IMR-90 (cell line): ENCODE measurements around the gene FOXP1. TPM values are rescaled to one million over a fixed set of nuclear protein-coding genes. Genes with fewer than 3 reads are reported as not detected.

ENCODE experiments used
- ATAC-seq: fragments of 200-7000 bp; cut with Tn5 transposase; 2 replicates; pipeline ENCODE4 v1.9.1; 2020; ENCODE audit warnings: low read depth, mild to moderate bottlenecking, moderate library complexity
- BruUV-seq: library from RNA; stranded (reverse); fragments of 400-500 nt; replicated peaks from 2 replicates; lab custom pipeline; 2021; lab: Mats Ljungman, UMichigan
- CTCF ChIA-PET: fragments of 300-600 bp; formaldehyde crosslinking; extraction: SDS; loops from one replicate; lab custom pipeline; 2021; ENCODE audit warnings: antibody characterized with exemption; lab: Yijun Ruan, JAX
- POLR2A ChIA-PET: fragments of 300-600 bp; sonication (Branson Sonifier 250); formaldehyde crosslinking; loops from one replicate; lab custom pipeline; 2022; ENCODE audit warnings: antibody characterized with exemption; ENCODE audit not compliant: unreplicated experiment; lab: Charles Lee
- DNase-seq: peaks from one replicate; pipeline ENCODE4 v3.0.0; 2013
- H2AFZ ChIP-seq: replicated peaks from 2 replicates; pipeline ENCODE3; 2013; ENCODE audit warnings: low read length, mild to moderate bottlenecking; ENCODE audit not compliant: poor library complexity
- H2AK5ac ChIP-seq: 2 replicates; pipeline ENCODE4 v1.6.1; 2013; ENCODE audit warnings: low read depth, low read length, inconsistent platforms
- H2AK9ac ChIP-seq: replicated peaks from 2 replicates; pipeline ENCODE3; 2013; ENCODE audit warnings: mild to moderate bottlenecking, low read depth, low read length, moderate library complexity; ENCODE audit not compliant: poor library complexity
- H2BK120ac ChIP-seq: 2 replicates; pipeline ENCODE4 v1.6.1; 2013; ENCODE audit warnings: low read depth, low read length, inconsistent platforms
- H2BK15ac ChIP-seq: 3 replicates; pipeline ENCODE4 v1.6.1; 2013; ENCODE audit warnings: low read depth, low read length, inconsistent platforms
- H2BK20ac ChIP-seq: 2 replicates; pipeline ENCODE4 v1.6.1; 2013; ENCODE audit warnings: low read depth, mild to moderate bottlenecking, inconsistent platforms, low read length, moderate library complexity
- H2BK5ac ChIP-seq: 2 replicates; pipeline ENCODE4 v1.6.1; 2013; ENCODE audit warnings: mild to moderate bottlenecking, low read depth, low read length, inconsistent platforms; ENCODE audit not compliant: poor library complexity, severe bottlenecking
- H3K14ac ChIP-seq: replicated peaks from 2 replicates; pipeline ENCODE4 v1.6.1; 2013; ENCODE audit warnings: low read depth, low read length, inconsistent platforms
- H3K18ac ChIP-seq: 2 replicates; pipeline ENCODE4 v1.6.1; 2013; ENCODE audit warnings: low read depth, low read length, control low read depth
- H3K23ac ChIP-seq: 2 replicates; pipeline ENCODE4 v1.6.1; 2013; ENCODE audit warnings: low read depth, low read length, inconsistent platforms
- H3K27ac ChIP-seq: 2 replicates; pipeline ENCODE4 v1.5.1; 2013; ENCODE audit warnings: mild to moderate bottlenecking, control low read depth, low read length; ENCODE audit not compliant: insufficient read depth
- H3K27me3 ChIP-seq: 2 replicates; pipeline ENCODE4 v1.6.1; 2013; ENCODE audit warnings: low read length; ENCODE audit not compliant: control insufficient read depth, insufficient read depth
- H3K36me3 ChIP-seq: 2 replicates; pipeline ENCODE4 v1.6.1; 2013; ENCODE audit warnings: low read length, mixed read lengths; ENCODE audit not compliant: control insufficient read depth, insufficient read depth
- H3K4ac ChIP-seq: 2 replicates; pipeline ENCODE4 v1.6.1; 2013; ENCODE audit warnings: low read depth, low read length, inconsistent platforms
- H3K4me1 ChIP-seq: 2 replicates; pipeline ENCODE4 v1.6.1; 2013; ENCODE audit warnings: low read length, mixed read lengths; ENCODE audit not compliant: control insufficient read depth, insufficient read depth
- H3K4me2 ChIP-seq: 2 replicates; pipeline ENCODE4 v1.6.1; 2013; ENCODE audit warnings: low read depth, mild to moderate bottlenecking, control low read depth, low read length, moderate library complexity
- H3K4me3 ChIP-seq: 2 replicates; pipeline ENCODE4 v1.5.1; 2013; ENCODE audit warnings: low read depth, mild to moderate bottlenecking, control low read depth, low read length, moderate library complexity; ENCODE audit not compliant: insufficient read depth
- H3K56ac ChIP-seq: 2 replicates; pipeline ENCODE4 v1.6.1; 2013; ENCODE audit warnings: low read length, inconsistent platforms; ENCODE audit not compliant: insufficient read depth; ENCODE audit errors: extremely low read depth
- H3K79me1 ChIP-seq, 2 experiments: 2 replicates each; pipeline ENCODE4 v1.6.1; 2013; ENCODE audit warnings: low read length in 2 of 2, inconsistent platforms in 1 of 2, low read depth in 1 of 2
- H3K9ac ChIP-seq: 2 replicates; pipeline ENCODE4 v1.6.1; 2013; ENCODE audit warnings: low read depth, low read length, control low read depth
- H3K9me1 ChIP-seq: 2 replicates; pipeline ENCODE4 v1.6.1; 2013; ENCODE audit warnings: low read length, inconsistent platforms; ENCODE audit not compliant: insufficient read depth
- H3K9me3 ChIP-seq: 2 replicates; pipeline ENCODE4 v1.6.1; 2013; ENCODE audit warnings: low read length; ENCODE audit not compliant: control insufficient read depth, insufficient read depth
- H4K20me1 ChIP-seq: 2 replicates; pipeline ENCODE4 v1.6.1; 2013; ENCODE audit warnings: low read length, inconsistent platforms; ENCODE audit not compliant: insufficient read depth
- H4K5ac ChIP-seq: 2 replicates; pipeline ENCODE4 v1.6.1; 2013; ENCODE audit warnings: mild to moderate bottlenecking, low read depth, low read length, control low read depth
- H4K8ac ChIP-seq, 2 experiments: 2 replicates each; pipeline ENCODE4 v1.6.1; 2013; ENCODE audit warnings: low read depth in 2 of 2, low read length in 2 of 2, control low read depth in 1 of 2, inconsistent platforms in 1 of 2
- H4K91ac ChIP-seq: 2 replicates; pipeline ENCODE4 v1.6.1; 2013; ENCODE audit warnings: low read depth, low read length, inconsistent platforms; ENCODE audit not compliant: insufficient read depth
- BHLHE40 ChIP-seq: fragments of 150-350 bp; IDR thresholded peaks from 2 replicates; pipeline ENCODE4 v1.6.1; 2016; ENCODE audit warnings: mild to moderate bottlenecking, low read depth, low read length
- CEBPB ChIP-seq: IDR thresholded peaks from 2 replicates; pipeline ENCODE4 v1.6.1; 2012; ENCODE audit warnings: low read depth, low read length, improper control_type of control experiment
- CHD1 ChIP-seq: IDR thresholded peaks from 2 replicates; pipeline ENCODE4 v1.6.1; 2012; ENCODE audit warnings: low read depth, low read length, improper control_type of control experiment
- CTCF ChIP-seq: conservative IDR thresholded peaks from 2 replicates; pipeline ENCODE4 v1.5.1; 2012; ENCODE audit warnings: mild to moderate bottlenecking, low read depth, low read length, improper control_type of control experiment
- ELK1 ChIP-seq: fragments of 150-350 bp; IDR thresholded peaks from 2 replicates; pipeline ENCODE4 v1.6.1; 2016; ENCODE audit warnings: low read depth, mild to moderate bottlenecking, low read length, moderate library complexity, borderline replicate concordance
- FOS ChIP-seq: fragments of 150-350 bp; IDR thresholded peaks from 2 replicates; pipeline ENCODE4 v1.6.1; 2016; ENCODE audit warnings: low read depth, low read length
- MAFK ChIP-seq: IDR thresholded peaks from 2 replicates; pipeline ENCODE4 v1.6.1; 2012; ENCODE audit warnings: low read depth, low read length, improper control_type of control experiment
- MAZ ChIP-seq: IDR thresholded peaks from 2 replicates; pipeline ENCODE4 v1.6.1; 2012; ENCODE audit warnings: low read depth, mild to moderate bottlenecking, low read length, improper control_type of control experiment, moderate library complexity, borderline replicate concordance
- MXI1 ChIP-seq: IDR thresholded peaks from 2 replicates; pipeline ENCODE4 v1.6.1; 2012; ENCODE audit warnings: low read depth, mild to moderate bottlenecking, low read length, moderate library complexity, borderline replicate concordance
- NFE2L2 ChIP-seq: fragments of 150-350 bp; IDR thresholded peaks from 2 replicates; pipeline ENCODE4 v1.6.1; 2016; ENCODE audit warnings: low read depth, mild to moderate bottlenecking, low read length
- POLR2A ChIP-seq: IDR thresholded peaks from 2 replicates; pipeline ENCODE4 v1.6.1; 2012; ENCODE audit warnings: mild to moderate bottlenecking, low read depth, low read length
- RAD21 ChIP-seq: IDR thresholded peaks from 2 replicates; pipeline ENCODE4 v1.6.1; 2012; ENCODE audit warnings: low read length, improper control_type of control experiment
- RCOR1 ChIP-seq: IDR thresholded peaks from 2 replicates; pipeline ENCODE4 v1.6.1; 2012; ENCODE audit warnings: mild to moderate bottlenecking, low read length, improper control_type of control experiment; ENCODE audit not compliant: insufficient replicate concordance
- SMC3 ChIP-seq: fragments of 150-350 bp; IDR thresholded peaks from 2 replicates; pipeline ENCODE4 v1.6.1; 2016; ENCODE audit warnings: low read depth, mild to moderate bottlenecking, antibody characterized with exemption, low read length, moderate library complexity
- USF2 ChIP-seq: fragments of 150-350 bp; IDR thresholded peaks from 2 replicates; pipeline ENCODE4 v1.6.1; 2017; ENCODE audit warnings: mild to moderate bottlenecking, antibody characterized with exemption, low read length, low read depth
- WGBS, 2 experiments: methylation state at CpG; one replicate each; pipeline versions ENCODE4 v1.1.5 to v1.1.7; 2013; ENCODE audit warnings: missing lambda C conversion rate in 2 of 2; ENCODE audit not compliant: insufficient read length in 1 of 2; ENCODE audit errors: extremely low coverage in 2 of 2; 5-methylcytosine and 5-hydroxymethylcytosine counted together
- dilution Hi-C: fragments of 300-500 bp; cut with HindIII; formaldehyde crosslinking; loops from one replicate; pipeline ENCODE4 v1.14.3; 2018; ENCODE audit warnings: low sequenced_read_pairs; ENCODE audit not compliant: unreplicated experiment
- in situ Hi-C: fragments of 300-500 bp; cut with MboI; formaldehyde crosslinking; loops from 3 replicates; pipeline ENCODE4 v1.14.3; 2019; ENCODE audit warnings: low sequenced_read_pairs, inconsistent platforms, mixed read lengths
- intact Hi-C: fragments of 100-400 bp; cut with micrococcal nuclease; formaldehyde crosslinking; loops from 2 replicates; pipeline ENCODE4 v1.10.0; 2022
- polyA plus RNA-seq, 3 experiments: library from polyadenylated mRNA; depleted of rRNA; stranded (reverse); fragments of >200 nt; gene quantifications; 2 replicates each; pipeline ENCODE4 v1.2.3, GENCODE V29; 2012; ENCODE audit warnings: low replicate concordance in 1 of 3
- total RNA-seq: library from RNA; depleted of rRNA; stranded (reverse); fragments of >200 nt; gene quantifications from 2 replicates; pipeline ENCODE4 v1.2.3, GENCODE V29; 2012

The FOXP1 gene
- total and polyA plus RNA-seq, 2 of the 4 experiments (the other 2 are of a cell fraction): 37.0 to 132 TPM

- in situ Hi-C loops (loop anchor here (10.0 kb wide), 1 partner anchor 592 kb away; the partner anchor contains the start of gene FOXP1), intact Hi-C loops (no loop called here), dilution Hi-C loops (no loop called here)
- Histone ChIP-seq H2AK9ac (no peak overlapping the region), H2BK15ac (peak overlapping the region; percentile 84; the same call in 1 of the 3 replicates), H3K4ac (peak overlapping the region; percentile 57), H3K4me1 (peaks cover 18% of the 10 kb centered on the region), H3K4me3 (no peak overlapping the region), H3K14ac (peak overlapping the region; percentile 63; the same call in 1 of the 2 replicates), H4K91ac (peak overlapping the region; percentile 65), H2BK20ac (peak overlapping the region; percentile 45; the same call in 1 of the 2 replicates), H3K9ac (peak overlapping the region; percentile 38; the same call in 1 of the 2 replicates), H3K27ac (peak overlapping the region; percentile 65), H2AFZ (no peak overlapping the region), H3K56ac (peak overlapping the region; percentile 13; the same call in 1 of the 2 replicates), H3K9me3 (no peaks in the 10 kb centered on the region), H2AK5ac (peak overlapping the region; percentile 59), H3K36me3 (peaks cover 35% of the 10 kb centered on the region), H3K79me1 (peaks cover 60 to 86% of the 10 kb centered on the region in 2 experiments), H2BK120ac (peak overlapping the region; percentile 20; the same call in 1 of the 2 replicates), H3K18ac (peak overlapping the region; percentile 94; the same call in 1 of the 2 replicates), H2BK5ac (peak overlapping the region; percentile 89), H3K4me2 (peak overlapping the region; percentile 64; the same call in 1 of the 2 replicates), H4K5ac (peak overlapping the region; percentile 33), H3K9me1 (peaks cover 20% of the 10 kb centered on the region; the same call in 1 of the 2 replicates), H3K27me3 (no peaks in the 10 kb centered on the region), H4K20me1 (no peaks in the 10 kb centered on the region), H4K8ac (peak overlapping the region; percentile 39 to 56), H3K23ac (peak overlapping the region; percentile 48)
- BruUV-seq: no TSS peak
- peak; percentile 60 for DNase-seq
- ChIA-PET CTCF (no interaction called here), POLR2A (no interaction called here)
- peak; percentile 52 for ATAC-seq
- no CpG with 5 or more reads among the region's 11 CpGs for WGBS, 2 experiments
- TF ChIP-seq SMC3: no peak
- no peak for TF ChIP-seq RCOR1
- no peak for TF ChIP-seq BHLHE40
- TF ChIP-seq NFE2L2: no peak
- TF ChIP-seq MXI1: no peak
- TF ChIP-seq USF2: no peak
- no peak for TF ChIP-seq FOS
- TF ChIP-seq ELK1: no peak
- TF ChIP-seq POLR2A: no peak
- no peak for TF ChIP-seq MAFK
- TF ChIP-seq RAD21: no peak
- TF ChIP-seq CEBPB: no peak
- no peak for TF ChIP-seq CHD1
- no peak for TF ChIP-seq CTCF
- no peak for TF ChIP-seq MAZ
Measured at GRCh38 chr3:70992562-70993204, 590.8 kb downstream of the FOXP1 start.
